Measurements from ENCODE around the gene ARHGAP22.

Gene ARHGAP22

GRCh38 chr10:48453451-48454301 lies 151.2 kb downstream of the ARHGAP22 start:
- no peak for DNase-seq (ENCODE audit: low read depth in 2 of 2, low spot score in 1 of 2)

- DNase-seq (ENCODE audit: low read depth in 2 of 2, low spot score in 1 of 2): no peak
Measured at GRCh38 chr10:48452879-48453412, 151.9 kb downstream of the ARHGAP22 start.

- DNase-seq (ENCODE audit: low read depth in 2 of 2, low spot score in 1 of 2): no peak
Measured at GRCh38 chr10:48451969-48452878, 152.6 kb downstream of the ARHGAP22 start.

GRCh38 chr10:48450741-48451466 lies 154.0 kb downstream of the ARHGAP22 start:
- DNase-seq (ENCODE audit: low read depth in 2 of 2, low spot score in 1 of 2): no peak

GRCh38 chr10:48450233-48450740 lies 154.6 kb downstream of the ARHGAP22 start:
- no peak for DNase-seq (ENCODE audit: low read depth in 2 of 2, low spot score in 1 of 2)

- no peak for DNase-seq (ENCODE audit: low read depth in 2 of 2, low spot score in 1 of 2)
Measured at GRCh38 chr10:48449501-48450232, 155.2 kb downstream of the ARHGAP22 start.

- DNase-seq (ENCODE audit: low read depth in 2 of 2, low spot score in 1 of 2): no peak
Measured at GRCh38 chr10:48448796-48449195, 156.1 kb downstream of the ARHGAP22 start.

- no peak for DNase-seq (ENCODE audit: low read depth in 2 of 2, low spot score in 1 of 2)
Measured at GRCh38 chr10:48447356-48448215, 157.3 kb downstream of the ARHGAP22 start.

- no peak for DNase-seq (ENCODE audit: low read depth in 2 of 2, low spot score in 1 of 2)
Measured at GRCh38 chr10:48446785-48447184, 158.1 kb downstream of the ARHGAP22 start.

GRCh38 chr10:48445932-48446331 lies 158.9 kb downstream of the ARHGAP22 start:
- DNase-seq (ENCODE audit: low read depth in 2 of 2, low spot score in 1 of 2): no peak

GRCh38 chr10:48444861-48445841 lies 159.7 kb downstream of the ARHGAP22 start:
- no peak for DNase-seq (ENCODE audit: low read depth in 2 of 2, low spot score in 1 of 2)

- DNase-seq (ENCODE audit: low read depth in 2 of 2, low spot score in 1 of 2): no peak
Measured at GRCh38 chr10:48444266-48444665, 160.6 kb downstream of the ARHGAP22 start.

- no peak for DNase-seq (ENCODE audit: low read depth in 2 of 2, low spot score in 1 of 2)
Measured at GRCh38 chr10:48442809-48443177, 162.1 kb downstream of the ARHGAP22 start.

- no peak for DNase-seq (ENCODE audit: low read depth in 2 of 2, low spot score in 1 of 2)
Measured at GRCh38 chr10:48442090-48442808, 162.6 kb downstream of the ARHGAP22 start.

- no peak for DNase-seq (ENCODE audit: low read depth in 2 of 2, low spot score in 1 of 2)
Measured at GRCh38 chr10:48440771-48441170, 164.1 kb downstream of the ARHGAP22 start.

- DNase-seq (ENCODE audit: low read depth in 2 of 2, low spot score in 1 of 2): no peak
Measured at GRCh38 chr10:48439581-48440041, 165.3 kb downstream of the ARHGAP22 start.

- DNase-seq (ENCODE audit: low read depth in 2 of 2, low spot score in 1 of 2): no peak
Measured at GRCh38 chr10:48439031-48439430, 165.8 kb downstream of the ARHGAP22 start.
